ENCODE measurements around the gene EPN2.

DNA sequence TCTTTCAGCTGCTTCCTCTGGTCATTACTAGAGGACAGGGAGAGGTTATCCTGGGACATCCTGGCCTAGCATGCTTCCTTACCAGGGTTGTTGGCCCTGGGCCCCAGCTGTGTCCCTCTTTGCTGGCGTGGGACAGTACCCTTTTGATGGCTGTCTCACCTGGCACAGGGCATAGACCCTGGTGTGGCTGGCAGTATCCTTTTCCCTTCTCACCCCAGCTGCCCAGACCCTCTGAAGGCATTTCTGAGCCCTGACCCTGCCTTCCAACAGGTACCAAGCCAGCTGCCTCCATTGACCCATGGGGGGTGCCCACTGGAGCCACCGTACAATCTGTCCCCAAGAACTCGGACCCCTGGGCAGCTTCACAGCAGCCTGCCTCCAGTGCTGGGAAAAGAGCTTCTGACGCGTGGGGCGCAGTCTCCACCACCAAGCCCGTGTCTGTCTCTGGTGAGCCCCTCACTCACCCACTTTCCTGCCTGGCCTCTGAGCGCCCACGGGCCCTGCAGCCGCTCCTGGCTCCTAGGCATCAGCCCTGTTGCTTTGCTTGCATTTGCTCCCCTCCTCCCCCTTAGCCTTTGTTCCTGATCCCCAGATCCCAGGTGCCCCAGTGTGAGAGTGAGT is 91.4 kb downstream of the EPN2 start:
- TF ChIP-seq, protein P1, sequence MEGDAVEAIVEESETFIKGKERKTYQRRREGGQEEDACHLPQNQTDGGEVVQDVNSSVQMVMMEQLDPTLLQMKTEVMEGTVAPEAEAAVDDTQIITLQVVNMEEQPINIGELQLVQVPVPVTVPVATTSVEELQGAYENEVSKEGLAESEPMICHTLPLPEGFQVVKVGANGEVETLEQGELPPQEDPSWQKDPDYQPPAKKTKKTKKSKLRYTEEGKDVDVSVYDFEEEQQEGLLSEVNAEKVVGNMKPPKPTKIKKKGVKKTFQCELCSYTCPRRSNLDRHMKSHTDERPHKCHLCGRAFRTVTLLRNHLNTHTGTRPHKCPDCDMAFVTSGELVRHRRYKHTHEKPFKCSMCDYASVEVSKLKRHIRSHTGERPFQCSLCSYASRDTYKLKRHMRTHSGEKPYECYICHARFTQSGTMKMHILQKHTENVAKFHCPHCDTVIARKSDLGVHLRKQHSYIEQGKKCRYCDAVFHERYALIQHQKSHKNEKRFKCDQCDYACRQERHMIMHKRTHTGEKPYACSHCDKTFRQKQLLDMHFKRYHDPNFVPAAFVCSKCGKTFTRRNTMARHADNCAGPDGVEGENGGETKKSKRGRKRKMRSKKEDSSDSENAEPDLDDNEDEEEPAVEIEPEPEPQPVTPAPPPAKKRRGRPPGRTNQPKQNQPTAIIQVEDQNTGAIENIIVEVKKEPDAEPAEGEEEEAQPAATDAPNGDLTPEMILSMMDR (IDR thresholded peaks at IDR 0.05), result no peak
- TF ChIP-seq POLR2AphosphoS5 (IDR thresholded peaks at IDR 0.05), result no peak
- TF ChIP-seq EP300 (IDR thresholded peaks at IDR 0.05), result no peak

All from esophagus muscularis mucosa (tissue), 4 donors.